ENCODE results near the gene PHIP.

PHIP gene

DNA sequence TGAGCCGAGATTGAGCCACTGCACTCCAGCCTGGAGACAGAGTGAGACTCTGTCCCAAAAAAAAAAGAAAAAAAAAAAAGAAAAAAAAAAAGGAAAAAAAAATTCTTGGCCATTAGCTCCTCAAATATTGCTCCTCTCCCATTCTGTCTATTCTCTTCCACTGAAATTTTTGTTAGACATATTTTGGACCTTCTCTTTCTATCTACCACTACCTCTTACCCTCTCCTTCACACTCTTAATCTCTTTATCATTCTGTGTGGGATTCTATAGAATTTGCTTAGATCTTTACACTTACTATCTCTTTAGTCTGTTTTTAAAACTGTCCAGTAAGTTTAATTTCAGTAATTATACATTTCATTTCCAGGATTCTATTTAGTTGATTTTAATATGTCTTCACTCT lies 125.7 kb downstream of the PHIP start:
- TF ChIP-seq, protein P1, sequence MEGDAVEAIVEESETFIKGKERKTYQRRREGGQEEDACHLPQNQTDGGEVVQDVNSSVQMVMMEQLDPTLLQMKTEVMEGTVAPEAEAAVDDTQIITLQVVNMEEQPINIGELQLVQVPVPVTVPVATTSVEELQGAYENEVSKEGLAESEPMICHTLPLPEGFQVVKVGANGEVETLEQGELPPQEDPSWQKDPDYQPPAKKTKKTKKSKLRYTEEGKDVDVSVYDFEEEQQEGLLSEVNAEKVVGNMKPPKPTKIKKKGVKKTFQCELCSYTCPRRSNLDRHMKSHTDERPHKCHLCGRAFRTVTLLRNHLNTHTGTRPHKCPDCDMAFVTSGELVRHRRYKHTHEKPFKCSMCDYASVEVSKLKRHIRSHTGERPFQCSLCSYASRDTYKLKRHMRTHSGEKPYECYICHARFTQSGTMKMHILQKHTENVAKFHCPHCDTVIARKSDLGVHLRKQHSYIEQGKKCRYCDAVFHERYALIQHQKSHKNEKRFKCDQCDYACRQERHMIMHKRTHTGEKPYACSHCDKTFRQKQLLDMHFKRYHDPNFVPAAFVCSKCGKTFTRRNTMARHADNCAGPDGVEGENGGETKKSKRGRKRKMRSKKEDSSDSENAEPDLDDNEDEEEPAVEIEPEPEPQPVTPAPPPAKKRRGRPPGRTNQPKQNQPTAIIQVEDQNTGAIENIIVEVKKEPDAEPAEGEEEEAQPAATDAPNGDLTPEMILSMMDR (IDR thresholded peaks at IDR 0.05; ENCODE audit: control extremely low read depth, extremely low read depth, low read depth, missing control alignments), result no peak
- CTCF ChIA-PET, result no interaction called here
- DNase-seq (ENCODE audit: extremely low spot score), result no peak
- POLR2A ChIA-PET, result no interaction called here

DNA sequence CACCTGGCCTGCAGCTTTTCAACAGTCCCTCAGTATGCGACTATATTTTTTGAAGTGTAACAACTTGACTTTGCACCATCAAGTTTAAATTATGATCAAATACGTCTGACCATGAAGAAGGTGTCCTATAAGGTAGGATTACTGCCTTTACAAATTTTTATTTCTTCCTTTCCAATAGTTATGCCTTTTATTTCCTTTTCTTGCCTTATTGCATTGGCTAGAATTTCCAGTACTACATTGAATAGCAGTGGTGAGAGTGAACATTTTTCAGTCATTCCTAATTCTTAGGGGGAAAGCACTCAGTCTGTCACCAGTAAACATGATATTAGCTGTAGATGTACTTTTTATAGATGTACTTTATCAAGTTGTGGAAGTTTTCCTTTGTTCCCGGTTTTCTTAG lies 129.3 kb downstream of the PHIP start:
- ChIA-PET POLR2A (no interaction called here), CTCF (no interaction called here)
- TF ChIP-seq, protein P1 (IDR thresholded peaks at IDR 0.05; ENCODE audit: control extremely low read depth, extremely low read depth, low read depth, missing control alignments), result no peak
- no peak for DNase-seq (ENCODE audit: extremely low spot score)

DNA sequence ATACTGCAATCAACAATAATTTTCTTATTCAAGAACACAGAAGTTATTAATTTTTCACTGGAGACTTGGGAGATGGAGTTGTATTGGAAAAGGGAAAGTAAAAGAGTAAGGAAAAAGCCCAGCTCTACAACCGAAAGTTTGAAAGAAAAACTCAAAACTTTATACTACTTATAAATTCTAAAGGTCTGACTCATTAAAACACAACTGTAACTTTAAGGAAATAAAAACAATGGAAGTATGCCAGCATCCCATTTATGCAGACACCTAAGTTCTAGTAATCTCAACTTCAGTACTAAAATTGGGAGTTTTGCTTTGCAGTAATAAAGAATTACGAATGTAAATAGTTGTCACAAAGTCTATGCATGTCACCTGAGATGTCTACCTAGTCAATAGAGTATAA lies 130.1 kb downstream of the PHIP start:
- TF ChIP-seq, protein P1 (IDR thresholded peaks at IDR 0.05; ENCODE audit: control extremely low read depth, extremely low read depth, low read depth, missing control alignments), result no peak
- ChIA-PET CTCF (no interaction called here), POLR2A (no interaction called here)
- no peak for DNase-seq (ENCODE audit: extremely low spot score)

DNA sequence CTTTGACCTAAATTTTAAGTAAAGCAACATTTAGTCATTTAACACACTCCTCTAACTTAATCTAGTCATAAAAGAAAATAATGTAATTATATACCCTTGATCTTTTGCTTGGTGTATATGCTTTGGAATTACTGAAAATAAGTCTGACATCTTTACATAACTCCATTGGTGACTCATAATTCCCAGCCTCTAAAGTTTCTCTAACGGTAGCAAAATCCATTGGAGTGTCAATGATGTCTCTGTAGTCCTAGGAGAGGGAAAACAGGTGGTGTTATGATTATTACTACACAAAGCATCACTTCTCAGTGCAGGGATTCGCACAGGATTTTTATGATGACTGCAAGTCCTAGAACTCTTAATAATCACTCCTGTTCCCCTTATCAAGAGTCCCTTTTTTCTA lies 130.5 kb downstream of the PHIP start:
- TF ChIP-seq, protein P1 (IDR thresholded peaks at IDR 0.05; ENCODE audit: control extremely low read depth, extremely low read depth, low read depth, missing control alignments), result no peak
- CTCF ChIA-PET, result no interaction called here
- POLR2A ChIA-PET, result no interaction called here
- DNase-seq (ENCODE audit: extremely low spot score), result no peak

DNA sequence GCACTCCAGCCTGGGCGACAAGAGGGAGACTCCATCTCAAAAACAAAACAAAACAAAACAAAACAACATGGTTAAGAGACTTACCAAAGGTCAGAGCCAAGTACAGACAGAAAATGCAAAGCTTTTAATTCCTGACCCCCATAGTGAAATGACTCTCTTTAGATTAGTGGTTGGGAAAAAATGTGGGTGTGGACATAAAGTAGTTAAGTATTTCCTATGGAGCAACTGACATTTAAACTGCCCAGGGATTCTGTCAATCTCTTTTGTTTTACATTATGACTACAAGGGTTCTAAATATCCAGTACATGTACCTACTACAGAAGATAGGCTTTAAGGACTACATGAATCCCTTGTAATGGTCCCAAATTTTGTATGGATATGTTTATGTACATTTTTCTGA lies 135.6 kb downstream of the PHIP start:
- ChIA-PET POLR2A (no interaction called here), CTCF (no interaction called here)
- DNase-seq (ENCODE audit: extremely low spot score), result no peak
- TF ChIP-seq, protein P1 (IDR thresholded peaks at IDR 0.05; ENCODE audit: control extremely low read depth, extremely low read depth, low read depth, missing control alignments), result no peak

DNA sequence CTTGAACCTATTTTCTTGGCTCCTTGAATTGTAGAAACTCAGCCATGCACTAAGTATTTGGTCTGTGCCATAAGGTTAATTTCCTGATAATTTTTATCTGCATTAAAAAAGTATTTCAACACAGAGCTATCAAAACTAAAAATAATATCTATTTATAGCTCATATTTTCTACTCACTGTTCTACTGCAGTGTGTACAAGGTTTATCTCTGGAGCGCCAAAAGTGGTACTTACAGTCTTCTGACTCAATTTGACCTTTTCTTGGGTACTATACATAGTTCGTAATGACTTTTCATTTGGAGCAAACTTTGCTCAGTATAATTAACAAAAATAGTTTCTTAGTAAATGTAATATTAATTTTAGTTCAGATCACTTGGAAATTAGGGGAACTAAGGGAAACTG lies 141.5 kb downstream of the PHIP start:
- TF ChIP-seq, protein P1 (IDR thresholded peaks at IDR 0.05; ENCODE audit: control extremely low read depth, extremely low read depth, low read depth, missing control alignments), result no peak
- ChIA-PET CTCF (interaction anchor here (1.1 kb wide), 1 partner anchor 9 kb away, joined by 6 read pairs; no protein-coding TSS in a partner anchor), POLR2A (no interaction called here)
- no peak for DNase-seq (ENCODE audit: extremely low spot score)

DNA sequence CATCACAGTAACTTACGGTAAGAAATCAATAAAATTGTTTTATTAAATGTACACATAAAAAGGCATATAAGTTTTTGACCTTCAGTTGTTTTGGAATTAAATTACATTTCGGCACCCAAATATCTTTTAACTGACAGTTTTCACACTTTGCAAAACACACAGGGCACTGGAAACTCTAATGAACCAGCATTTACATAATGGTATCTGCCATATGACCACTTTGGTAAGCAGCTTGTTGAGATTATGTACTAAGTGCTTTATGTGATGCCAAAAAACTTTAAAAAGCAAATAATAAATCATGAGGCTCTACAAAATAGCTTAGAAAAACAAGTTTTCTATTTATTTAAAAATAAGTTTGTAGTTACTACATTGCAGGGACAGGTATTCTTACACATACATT lies 142.5 kb downstream of the PHIP start:
- no peak for DNase-seq (ENCODE audit: extremely low spot score)
- ChIA-PET POLR2A (no interaction called here), CTCF (interaction anchor here (1.1 kb wide), 1 partner anchor 10 kb away, joined by 6 read pairs; no protein-coding TSS in a partner anchor)
- TF ChIP-seq, protein P1 (IDR thresholded peaks at IDR 0.05; ENCODE audit: control extremely low read depth, extremely low read depth, low read depth, missing control alignments), result no peak

All from GM10248 (cell line).